ENCODE data around the gene ISL2. TPM values are rescaled to one million over a fixed set of nuclear protein-coding genes. Genes with fewer than 3 reads are reported as not detected.
"Not testable (repeated sequence)": the region's sequence is repeated elsewhere in the genome, so short reads cannot be mapped to it uniquely, and the experiment has no call there.

Gene ISL2
- total RNA-seq, result 1 to 10 TPM in 1 of 4 donors, under 1 TPM in 2, not detected in 1; 0.24 to 1.1 (median 0.75) TPM

- no peak for DNase-seq (ENCODE audit: low spot score)
- no peak for TF ChIP-seq CTCF (IDR thresholded peaks at IDR 0.05)
- peak; percentile 62 for ATAC-seq (ENCODE audit: low FRiP score)
Observed at GRCh38 chr15:76336254-76337058, at the start of gene ISL2. Gene ISL2, plus strand, starts transcription at chr15:76336773. Its CDS starts 111 bp downstream, at chr15:76336884.

GRCh38 chr15:76289582-76289981 lies 47.0 kb upstream of the ISL2 start:
- ATAC-seq (ENCODE audit: low FRiP score) (no peak), DNase-seq (ENCODE audit: low spot score) (no peak)
- TF ChIP-seq CTCF (IDR thresholded peaks at IDR 0.05), result no peak

GRCh38 chr15:76293361-76293760 lies 43.2 kb upstream of the ISL2 start:
- no peak for TF ChIP-seq CTCF (IDR thresholded peaks at IDR 0.05)
- no peak for ATAC-seq (ENCODE audit: low FRiP score)
- no peak for DNase-seq (ENCODE audit: low spot score)

GRCh38 chr15:76294463-76294862 lies 42.1 kb upstream of the ISL2 start:
- DNase-seq (ENCODE audit: low spot score); ATAC-seq (ENCODE audit: low FRiP score): not testable (repeated sequence)

GRCh38 chr15:76296849-76297248 lies 39.7 kb upstream of the ISL2 start:
- no peak for DNase-seq (ENCODE audit: low spot score)
- no peak for TF ChIP-seq CTCF (IDR thresholded peaks at IDR 0.05)
- no peak for ATAC-seq (ENCODE audit: low FRiP score)

GRCh38 chr15:76297951-76298350 lies 38.6 kb upstream of the ISL2 start:
- DNase-seq (ENCODE audit: low spot score); ATAC-seq (ENCODE audit: low FRiP score): not testable (repeated sequence)

- ATAC-seq (ENCODE audit: low FRiP score), result no peak
- no peak for TF ChIP-seq CTCF (IDR thresholded peaks at IDR 0.05)
- no peak for DNase-seq (ENCODE audit: low spot score)
Observed at GRCh38 chr15:76298986-76299385, 37.6 kb upstream of the ISL2 start.

- TF ChIP-seq CTCF (IDR thresholded peaks at IDR 0.05), result no peak
- no peak for ATAC-seq (ENCODE audit: low FRiP score)
Observed at GRCh38 chr15:76299786-76300185, 36.8 kb upstream of the ISL2 start.

More at GRCh38 chr15:76299786-76300185, 36.8 kb upstream of the ISL2 start:
- no peak for DNase-seq (ENCODE audit: low spot score)
